ENCODE results near the gene CBX6.

CBX6 gene

DNA sequence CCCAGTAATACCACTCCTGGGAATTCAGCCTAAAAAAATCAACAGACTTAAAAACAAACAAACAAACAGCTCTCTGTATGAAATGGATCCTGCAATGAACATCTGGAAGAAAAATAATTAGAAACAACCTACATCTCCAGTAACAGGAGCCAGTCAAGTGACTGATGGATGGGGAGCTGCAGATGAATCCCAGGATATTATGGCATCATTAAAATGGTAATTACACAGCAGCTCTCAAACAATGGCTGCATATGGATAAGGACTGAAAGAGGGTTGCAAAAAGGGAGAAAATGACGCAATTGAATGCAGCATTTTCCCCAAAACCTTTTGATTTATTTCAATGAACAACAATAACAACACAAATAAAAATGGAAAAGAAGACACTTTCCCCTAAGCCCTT lies 32.3 kb downstream of the CBX6 start:
- no peak for DNase-seq

DNA sequence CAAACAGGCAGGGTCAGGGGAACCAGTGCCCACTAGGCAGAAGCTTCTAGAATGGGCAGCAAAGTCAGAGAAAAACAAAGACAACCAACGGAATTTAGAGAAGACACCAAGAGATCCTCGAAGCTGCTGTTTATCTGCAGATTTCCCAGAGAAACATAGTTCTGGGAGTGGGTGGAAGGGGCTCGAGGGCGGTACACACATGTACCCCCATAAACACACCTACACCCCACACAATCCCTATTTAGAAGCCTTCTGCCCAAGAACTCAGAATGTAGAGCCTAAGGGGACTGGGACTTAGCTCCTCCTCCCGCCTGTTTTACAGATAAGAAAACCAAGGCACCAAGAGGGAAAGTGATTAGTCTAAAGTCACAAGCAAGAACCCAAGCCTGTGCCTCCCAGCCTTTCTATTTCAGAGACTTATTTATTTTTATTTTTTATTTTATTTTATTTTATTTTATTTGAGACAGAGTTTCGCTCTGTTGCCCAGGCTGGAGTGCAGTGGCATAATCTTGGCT lies 34.5 kb downstream of the CBX6 start:
- DNase-seq, result no peak

DNA sequence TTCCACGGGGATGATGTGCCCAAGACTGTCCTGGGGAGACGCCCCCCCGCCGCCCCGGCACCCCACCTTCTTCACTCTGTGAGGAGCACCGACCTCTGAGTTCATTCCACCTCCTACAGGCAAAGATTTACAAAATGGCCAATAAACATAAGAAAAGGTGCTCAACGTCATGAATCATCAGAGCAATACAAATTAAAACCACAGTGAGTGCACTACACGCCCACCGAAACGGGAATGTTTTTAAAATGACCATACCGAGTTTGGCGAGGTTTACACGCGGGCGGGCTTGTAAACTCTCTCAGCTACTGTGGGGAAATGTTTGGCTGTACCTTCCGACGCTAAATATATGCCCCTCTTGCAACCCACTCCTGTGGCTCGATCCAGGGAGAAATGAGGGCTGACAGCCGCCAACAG lies 36.1 kb downstream of the CBX6 start:
- no peak for DNase-seq

DNA sequence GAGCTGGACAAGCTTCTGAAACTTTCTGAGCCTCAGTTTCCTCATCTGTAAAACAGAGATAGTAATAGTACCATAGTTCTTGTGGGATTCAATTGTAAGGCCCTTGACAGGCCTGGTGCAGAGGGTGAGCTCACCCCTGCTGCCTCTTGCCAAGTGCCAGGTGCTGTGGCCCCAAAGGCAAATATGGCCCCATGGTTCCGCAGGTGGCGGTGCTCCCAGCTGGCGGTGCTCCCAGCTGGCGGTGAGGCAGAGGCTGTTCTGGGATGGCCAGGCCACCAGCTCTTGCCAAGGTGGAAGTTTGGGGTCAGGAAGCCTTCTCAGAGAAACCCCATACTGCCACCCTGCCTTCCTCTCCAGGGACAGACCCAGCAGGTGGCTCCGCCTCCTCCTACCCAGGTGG lies 37.0 kb downstream of the CBX6 start:
- no peak for DNase-seq

DNA sequence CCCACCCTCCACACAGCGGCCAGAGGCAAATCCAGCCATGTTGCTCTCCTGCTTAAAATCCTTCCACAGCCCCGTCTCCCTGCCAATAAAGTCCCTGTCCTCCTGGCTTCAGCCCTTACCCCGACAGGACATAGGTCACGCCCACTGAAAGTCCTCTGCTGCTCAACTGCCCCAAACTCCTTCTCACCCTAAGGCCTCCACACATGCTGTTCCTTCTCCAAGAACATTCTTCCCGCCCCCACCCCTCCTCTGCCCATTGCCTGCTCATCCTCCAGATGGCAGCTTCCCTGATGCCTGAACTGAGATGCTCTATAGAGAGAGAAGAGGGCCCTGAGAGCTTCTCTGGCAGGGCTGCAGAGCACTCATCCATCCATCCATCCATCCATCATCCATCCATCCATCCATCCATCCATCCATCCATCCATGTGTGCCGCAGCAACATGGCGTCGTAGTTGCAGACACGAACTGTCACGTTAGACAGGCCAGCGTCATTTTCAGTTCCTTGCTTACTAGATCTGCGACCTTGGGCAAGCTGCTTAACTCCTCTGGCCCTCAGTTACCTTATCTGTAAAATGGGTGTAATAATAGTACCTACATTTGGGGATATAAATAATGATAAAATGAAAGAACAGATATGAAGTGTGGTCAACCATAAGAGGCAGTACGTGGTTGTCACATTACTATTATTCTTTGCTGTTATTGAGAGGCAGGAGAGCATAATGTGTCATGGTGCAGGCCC lies 37.6 kb downstream of the CBX6 start:
- DNase-seq, result no peak

DNA sequence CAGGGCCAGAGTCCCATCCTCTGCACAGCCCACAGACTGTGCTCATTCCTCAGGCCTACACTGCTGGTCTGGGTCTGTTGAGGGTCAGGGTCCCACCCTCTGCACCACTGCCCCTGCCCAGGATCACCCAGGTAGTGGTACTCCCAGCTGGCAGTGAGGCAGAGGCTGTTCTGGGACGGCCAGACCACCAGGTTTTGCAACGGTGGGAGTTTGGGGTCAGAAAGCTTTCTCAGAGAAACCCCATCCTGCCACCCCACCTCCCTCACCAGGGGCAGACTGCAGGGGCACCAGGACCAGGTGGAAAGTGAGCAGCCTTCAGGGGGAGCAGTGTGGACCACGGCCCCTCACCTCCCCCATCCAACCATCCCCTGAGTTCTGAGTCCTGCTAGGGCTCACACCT lies 39.0 kb downstream of the CBX6 start:
- no peak for DNase-seq

DNA sequence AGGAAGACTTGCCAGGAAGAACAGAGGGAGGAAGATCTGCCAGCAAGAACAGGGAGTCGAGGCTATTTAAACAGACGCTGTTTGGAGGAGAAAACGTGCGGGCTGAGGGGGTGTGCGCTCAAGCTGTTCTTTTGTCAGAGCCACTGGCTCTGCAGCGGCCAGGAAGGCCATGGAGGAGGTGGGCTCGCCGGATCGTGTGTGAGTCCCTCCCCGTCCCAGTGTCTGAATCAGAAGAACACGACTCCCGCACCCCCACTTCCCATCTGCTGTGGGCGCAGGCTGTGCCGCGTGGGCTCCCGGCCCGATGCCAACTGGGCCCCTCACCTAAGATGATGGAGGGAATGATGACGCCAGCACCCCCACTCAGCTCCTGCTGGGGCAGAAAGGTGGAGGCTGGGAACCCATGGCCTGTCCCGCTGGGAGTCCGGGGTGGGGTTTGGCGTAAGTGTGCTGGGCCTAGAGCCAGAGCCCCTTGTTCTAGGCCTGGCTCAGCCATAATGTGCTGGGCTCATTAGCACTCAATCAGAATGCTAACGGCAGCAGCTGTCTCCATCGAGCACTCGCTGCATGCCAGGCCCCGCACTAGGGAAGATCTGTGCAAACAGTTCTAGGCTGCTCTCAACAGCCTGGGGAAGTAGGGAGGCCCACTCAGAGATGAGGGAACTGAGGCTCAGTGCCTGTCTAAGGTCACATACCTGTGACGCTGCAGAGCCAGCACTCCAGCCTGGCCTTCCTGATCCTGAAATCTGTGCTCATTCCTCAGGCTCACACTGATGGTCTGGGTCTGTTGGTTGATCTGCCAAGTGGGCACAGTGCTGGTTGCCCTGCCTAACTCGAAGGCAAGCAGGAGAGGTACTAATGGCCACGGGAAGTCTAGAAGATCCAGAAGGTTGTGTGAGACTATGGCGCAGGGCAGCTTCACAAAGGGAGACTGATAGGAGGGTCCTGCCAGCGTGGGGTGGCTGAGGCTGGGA lies 39.7 kb downstream of the CBX6 start:
- no peak for DNase-seq

DNA sequence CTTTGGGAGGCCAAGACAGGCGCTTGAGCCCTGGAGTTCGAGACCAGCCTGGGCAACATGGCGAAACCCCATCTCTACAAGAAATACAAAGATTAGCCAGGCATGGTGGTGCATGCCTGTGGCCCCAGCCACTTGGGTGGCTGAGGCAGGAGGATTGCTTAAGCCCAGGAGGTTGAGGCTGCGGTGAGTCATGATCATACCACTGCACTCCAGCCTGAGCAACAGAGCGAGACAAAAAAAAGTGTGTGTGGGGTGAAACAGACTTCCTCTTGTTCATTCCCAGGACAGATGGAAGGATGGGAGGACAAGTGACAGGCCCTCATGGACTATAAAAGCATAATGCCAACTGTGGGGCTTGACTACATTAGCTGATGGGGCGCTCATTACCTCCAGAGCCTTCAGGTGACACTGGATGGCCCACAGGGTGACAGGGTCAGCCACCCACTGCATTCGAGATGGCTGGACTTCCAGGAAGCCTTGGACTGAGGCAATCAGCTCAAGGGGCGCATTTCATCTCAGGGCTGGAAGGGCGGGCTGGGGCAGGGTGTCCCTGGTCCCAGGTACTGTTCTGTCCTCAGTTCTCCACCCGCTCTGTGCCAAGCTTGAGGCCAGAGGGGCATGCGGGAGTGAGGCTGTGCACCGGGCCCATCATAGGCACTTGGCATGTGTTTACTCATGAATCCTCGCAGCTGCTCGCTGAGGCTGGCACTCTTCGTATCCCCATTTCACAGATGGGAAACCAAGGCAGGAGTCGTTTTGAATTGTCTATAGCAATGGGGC lies 40.7 kb downstream of the CBX6 start:
- no peak for DNase-seq

DNA sequence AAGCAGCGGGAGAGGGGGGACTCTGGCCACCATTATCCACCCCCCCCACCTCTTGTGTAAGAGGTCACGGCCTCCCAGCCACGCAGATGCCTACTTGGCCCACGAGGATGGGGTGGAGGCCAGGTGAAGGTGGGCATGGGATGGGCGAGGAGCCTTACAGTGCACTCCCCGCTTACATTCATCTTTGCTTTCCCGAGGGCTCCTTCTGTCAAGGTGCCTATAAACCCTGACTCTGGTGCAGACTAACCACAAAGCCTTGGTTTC lies 41.2 kb downstream of the CBX6 start:
- no peak for DNase-seq

DNA sequence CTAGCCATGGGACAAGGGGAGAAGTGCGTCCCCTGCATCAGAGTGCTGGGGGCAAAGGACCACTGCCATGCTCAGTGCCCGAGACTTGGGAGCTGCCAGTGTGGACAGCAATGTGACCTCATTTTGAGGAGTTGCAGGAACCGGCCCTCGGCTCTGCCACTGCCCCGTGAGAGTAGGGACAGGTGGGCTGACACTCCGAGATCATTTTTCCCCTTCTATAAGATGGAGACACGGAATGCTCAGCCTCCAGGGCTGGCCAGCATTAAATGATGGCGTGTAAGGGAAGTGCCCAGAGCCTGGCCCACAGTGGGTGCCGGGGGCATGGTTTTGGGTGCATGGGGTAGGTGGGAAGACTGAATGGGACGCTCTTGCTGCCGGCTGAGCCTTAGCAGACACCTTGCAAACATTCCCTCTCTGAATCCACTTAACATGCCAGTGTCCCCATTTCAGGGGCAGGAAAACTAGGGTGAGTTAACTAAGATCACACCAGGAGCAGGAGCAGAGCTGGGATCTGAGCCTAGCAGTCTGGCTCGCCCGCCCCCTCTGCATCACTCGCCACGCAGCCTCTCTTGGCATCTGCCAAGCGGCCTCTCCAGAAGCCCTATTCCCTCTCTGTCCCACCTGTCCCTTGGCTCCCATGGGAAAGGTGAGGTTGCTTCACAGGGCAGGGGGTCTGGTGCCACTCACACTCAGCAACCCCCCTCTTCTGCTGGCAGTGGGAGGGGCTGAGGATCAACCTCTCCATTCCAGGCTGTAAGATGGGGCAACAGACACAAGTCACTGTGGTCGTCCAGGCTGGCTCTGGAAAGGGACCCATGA lies 41.8 kb downstream of the CBX6 start:
- no peak for DNase-seq

DNA sequence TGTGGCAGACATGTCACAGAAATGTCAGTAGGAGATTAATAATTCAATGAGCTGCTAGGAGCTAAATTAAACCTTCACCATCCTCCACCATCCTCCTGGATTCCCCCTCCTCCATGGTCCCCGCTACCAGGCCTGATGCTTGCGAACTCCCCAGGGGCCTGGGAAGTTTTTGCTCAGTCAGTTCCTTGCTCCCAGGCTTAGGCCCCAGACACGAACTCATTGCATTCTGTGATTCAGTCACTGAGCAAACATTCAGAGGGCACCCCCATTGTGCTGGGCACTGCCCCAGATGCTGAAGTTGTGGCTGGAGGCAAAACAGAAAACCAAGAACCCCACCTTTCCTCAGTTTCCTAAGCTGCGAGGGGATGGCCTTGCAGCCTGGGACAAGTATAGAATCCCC lies 42.5 kb downstream of the CBX6 start:
- no peak for DNase-seq

DNA sequence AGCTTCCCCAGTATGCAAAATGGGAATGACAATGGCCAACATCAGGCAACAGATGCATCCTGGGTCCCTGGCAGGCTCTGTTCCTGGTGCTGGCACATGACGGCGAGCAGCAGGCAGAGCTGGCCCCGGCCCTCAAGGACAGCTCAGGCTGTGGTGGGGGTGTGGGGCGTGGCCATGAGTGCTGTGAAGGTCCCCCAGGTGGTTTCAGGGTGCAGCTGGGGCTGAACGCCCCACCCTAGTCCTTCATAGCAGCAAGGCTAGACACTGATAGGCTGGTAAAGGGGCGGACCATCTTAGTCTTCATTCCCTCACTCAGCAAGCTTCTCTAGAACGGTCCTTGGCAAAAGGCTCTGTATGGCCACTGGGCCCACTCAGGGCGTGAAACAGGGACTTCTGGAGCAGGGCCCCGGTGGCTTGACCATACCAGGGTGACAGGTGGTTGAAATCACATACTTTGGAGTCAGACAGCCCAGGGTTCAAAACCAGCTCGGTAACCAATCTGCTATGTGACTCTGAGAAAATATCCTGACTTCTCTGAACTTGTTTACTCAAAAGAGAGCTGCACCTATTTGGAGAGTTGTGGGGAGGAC lies 43.3 kb downstream of the CBX6 start:
- DNase-seq, result no peak

DNA sequence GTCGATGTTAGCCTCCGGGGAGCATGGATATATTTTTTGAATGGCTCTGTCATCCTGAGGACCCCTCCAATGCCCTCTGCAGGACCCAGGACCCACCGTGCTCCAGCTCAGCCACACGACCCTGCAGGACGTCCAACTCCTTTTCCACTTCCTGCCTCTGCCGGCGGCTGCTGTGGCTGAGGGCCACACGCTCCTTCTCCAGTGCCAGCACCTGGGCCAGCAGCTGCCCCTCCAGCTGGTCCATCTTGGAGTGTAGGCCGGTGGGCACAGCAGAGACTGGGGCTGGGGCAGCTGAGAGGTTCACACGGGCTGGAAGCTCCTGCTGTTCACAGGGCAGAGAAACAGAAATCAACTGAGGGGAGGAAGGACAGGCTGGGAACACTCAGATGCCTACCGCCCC lies 43.8 kb downstream of the CBX6 start:
- DNase-seq, result no peak

DNA sequence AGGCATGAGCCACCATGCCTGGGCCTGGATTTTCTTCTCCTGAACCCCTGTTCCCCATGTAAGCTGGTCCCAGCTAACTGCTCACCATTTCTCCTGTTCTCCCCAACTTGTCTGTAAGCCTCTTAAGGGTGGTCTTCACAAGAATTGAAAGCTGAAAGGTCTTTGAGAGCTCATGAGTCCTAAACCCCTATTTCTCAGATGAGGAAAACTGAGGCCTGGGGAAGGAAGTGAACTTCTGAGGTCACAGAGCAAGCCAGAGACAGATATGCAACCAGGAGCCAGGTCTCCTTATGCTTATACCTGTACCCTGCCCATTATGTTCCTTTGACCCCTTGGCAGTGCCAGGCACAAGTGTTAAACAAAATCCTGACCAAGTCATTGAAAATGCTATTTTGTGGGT lies 44.5 kb downstream of the CBX6 start:
- no peak for DNase-seq

DNA sequence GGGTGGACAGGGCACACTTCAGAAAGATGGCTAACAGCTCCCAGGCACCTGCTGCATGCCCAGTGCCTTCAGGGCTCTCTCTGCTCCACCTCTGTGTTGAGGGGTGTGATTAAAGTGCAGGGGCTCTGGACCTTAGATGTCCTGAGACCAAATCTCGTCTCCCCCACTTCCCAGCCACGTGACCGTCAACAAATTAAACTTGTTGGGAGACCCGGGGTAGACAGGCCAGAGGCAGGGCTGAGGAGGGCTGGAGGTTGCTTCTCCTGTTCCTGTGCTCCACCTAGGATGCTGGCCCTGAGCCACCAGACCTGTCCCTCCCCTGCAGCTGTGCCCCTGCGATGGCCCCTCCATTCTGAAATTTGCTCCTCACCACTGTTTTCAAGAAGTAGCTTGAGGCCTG lies 45.2 kb downstream of the CBX6 start:
- no peak for DNase-seq

DNA sequence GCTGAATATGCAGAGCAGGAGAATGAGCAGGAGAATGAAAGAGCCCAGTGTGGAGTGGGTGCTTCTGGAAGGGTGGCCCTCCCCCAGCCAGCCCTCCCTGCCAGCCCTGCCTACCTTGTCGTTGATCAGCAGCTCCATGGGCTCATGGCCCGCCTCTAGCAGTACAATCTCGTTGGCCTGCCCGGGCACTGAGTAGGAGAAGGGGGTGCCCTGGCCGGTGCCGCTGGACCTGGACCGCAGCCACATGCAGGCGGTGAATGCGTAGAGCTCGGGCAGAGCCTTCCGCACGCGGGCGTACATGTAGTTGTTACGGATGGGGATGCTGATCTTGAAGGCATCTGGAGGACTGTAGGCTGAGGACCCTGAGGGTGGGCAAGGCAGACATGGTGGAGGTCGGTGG lies 45.6 kb downstream of the CBX6 start:
- no peak for DNase-seq

DNA sequence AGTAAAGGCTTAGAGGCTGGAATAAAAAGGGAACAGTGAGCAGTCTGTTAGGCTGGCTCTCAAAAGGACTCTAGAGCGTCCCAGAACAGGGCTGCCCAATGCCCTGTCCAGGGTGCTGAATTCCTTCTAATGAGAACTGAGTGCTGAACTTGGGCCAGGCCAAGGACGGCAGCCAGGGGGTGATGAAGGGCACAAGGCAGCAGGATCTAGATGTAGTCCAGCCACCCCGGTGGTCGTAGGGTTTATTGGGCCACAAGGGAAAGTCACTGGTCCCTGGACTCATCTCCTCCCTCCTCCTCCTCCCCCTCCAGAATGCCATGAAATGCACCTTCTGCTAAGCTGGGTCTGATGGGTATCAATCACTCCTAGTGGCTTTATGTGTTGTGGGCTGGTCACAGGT lies 47.4 kb downstream of the CBX6 start:
- no peak for DNase-seq

DNA sequence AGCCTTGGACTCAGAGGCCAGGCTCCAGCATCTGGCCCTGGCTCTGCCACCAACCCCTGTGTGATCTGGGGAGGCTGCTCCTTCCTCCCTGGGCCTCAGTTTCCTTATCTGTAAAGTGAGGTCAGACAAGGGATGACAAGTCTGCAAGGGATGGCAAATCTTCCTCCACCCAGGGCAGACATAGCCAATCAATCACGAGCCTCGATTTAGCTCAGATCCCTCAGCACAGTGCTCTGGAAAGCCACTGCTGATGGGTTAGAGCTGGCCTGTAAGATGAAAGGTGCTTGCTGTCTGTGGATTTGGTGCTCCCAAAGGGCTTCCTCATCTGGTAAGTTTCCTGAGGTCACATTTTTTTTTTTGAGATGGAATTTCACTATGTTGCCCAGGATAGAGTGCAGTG lies 48.4 kb downstream of the CBX6 start:
- no peak for DNase-seq

DNA sequence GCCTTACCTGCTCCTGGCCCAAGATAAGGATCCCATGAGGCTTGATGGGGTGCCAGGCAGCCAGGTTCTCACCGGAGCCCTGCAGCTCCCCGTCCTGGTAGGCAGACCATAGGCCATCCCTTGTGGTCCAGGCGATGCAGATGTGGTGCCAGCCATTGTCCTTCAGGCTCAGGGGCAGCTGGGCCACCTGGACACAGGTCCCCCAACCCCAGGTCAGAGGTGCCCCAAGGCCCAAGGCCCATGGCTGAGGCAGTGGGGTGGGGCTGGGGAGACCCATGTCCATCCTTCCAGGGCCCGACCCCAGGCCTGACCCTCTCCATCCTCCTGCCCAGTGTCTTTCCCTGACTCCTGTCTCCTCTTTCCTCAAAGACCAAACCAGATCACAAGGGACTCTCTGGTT lies 48.9 kb downstream of the CBX6 start:
- no peak for DNase-seq

DNA sequence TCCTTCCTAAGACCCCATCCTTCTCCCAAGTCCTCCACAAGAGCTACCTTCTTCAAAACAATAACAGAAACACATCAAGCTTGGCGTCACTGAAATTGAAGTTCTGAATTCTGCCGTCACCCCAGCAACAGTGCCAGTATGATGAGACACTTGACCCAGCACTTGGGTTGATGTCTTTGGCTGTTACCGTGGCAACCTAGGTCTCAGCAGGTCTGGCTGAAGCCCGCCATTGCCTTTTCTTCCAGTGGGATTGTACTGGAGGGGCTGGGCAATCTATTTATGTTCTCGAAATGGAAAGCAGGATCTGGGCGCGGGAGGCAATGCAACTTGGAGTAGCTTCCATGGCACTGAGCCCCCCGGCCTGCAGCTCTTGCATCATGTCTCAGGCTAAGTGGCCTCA lies 52.0 kb downstream of the CBX6 start:
- no peak for DNase-seq

DNA sequence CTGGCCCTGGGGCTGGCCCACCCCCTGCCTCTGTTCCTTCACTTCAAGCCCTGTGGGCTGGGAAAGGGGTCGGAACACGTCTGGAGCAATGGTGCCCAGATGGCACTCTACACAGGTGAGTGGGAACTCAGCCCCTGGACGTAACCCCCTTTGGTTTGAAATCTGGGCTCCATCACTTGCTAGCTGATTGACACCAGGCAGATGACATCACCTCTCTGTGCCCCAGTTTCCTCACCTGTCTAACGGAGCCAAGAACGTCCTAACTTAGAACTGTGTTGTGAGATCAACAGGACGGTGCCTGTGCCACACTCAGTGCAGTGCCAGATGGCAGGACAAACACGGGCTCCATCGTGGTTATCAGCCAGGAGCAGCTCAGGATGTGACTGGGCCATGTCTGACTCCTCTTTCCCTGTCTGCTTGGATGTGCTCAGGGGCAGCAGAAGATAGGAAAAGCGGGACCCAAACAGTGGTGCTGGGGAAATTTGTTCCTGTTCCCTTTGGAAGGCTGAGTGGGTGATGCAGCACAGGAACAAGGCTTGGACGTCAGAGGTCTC lies 52.6 kb downstream of the CBX6 start:
- DNase-seq, result no peak

DNA sequence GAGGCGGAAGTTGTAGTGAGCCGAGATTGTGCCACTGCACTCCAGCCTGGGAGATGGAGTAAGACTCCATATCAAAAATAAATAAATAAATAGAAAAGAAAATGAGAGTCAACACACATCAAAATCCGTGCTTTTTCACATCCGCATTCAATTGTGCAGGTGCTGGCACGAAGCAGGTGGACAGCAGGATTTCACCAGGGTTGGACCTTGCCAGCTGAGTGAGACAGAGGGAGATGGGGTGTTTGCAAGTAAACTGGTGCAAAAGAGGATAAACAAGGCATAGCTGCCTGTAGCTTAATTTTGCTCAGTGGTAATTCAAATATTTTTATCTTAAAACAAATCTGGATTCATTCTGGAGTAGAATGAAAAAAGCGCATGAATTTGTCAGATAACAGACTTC lies 54.8 kb downstream of the CBX6 start:
- DNase-seq, result no peak

All from effector CD4-positive, alpha-beta T cell (primary cell).